ENCODE data around the gene TIAM2. TPM values are rescaled to one million over a fixed set of nuclear protein-coding genes. Genes with fewer than 3 reads are reported as not detected.

The TIAM2 gene
- total RNA-seq, 2 experiments from 2014 or later = 5.4 to 6.2 TPM

DNA sequence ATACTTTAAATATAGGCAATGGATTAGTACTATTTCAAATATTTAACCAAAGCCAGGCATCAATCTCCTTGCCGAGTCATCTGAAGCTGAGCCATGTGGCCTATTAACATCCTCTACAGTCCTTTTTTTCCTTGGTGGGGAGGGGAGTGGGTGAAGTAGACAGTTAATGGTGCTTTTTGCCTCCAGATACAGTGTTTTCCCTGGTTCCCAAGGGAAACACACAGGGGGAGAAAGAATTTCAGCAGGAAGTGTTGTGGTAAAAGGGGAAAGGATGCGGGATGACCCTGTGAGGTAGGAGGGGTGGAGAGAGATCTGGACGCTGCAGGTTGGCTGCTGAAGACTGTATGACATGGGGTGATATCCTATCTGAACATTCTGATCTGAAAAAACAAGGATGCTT lies 278.3 kb downstream of the TIAM2 start:
- no peaks in the 10 kb centered on the region for H3K4me1 ChIP-seq (ENCODE audit: insufficient read depth, low read length, poor library complexity, severe bottlenecking)
- H3K4me2 ChIP-seq (ENCODE audit: low read length) = no peak overlapping the region
- H3K27ac ChIP-seq (ENCODE audit: low read depth, low read length, poor library complexity, severe bottlenecking) = no peak overlapping the region
- BruUV-seq (replicated peaks) = no TSS peak
- no peak overlapping the region for H3K4me3 ChIP-seq (ENCODE audit: low read depth, low read length, poor library complexity, severe bottlenecking)
- POLR2A ChIA-PET = interaction anchor here (0.9 to 1.3 kb wide), 2 partner anchors 15 to 18 kb away, joined by 3 read pairs; no protein-coding TSS in a partner anchor
- no peaks in the 10 kb centered on the region for H4K20me1 ChIP-seq (ENCODE audit: insufficient read depth, low read length)
- peaks cover 83% of the 10 kb centered on the region for H3K36me3 ChIP-seq (ENCODE audit: insufficient read depth, low read length)
- no peak overlapping the region for H2AFZ ChIP-seq (ENCODE audit: low read length)
- intact Hi-C loops (cut with micrococcal nuclease; ENCODE audit: unreplicated experiment) = no loop called here
- no peak for DNase-seq (ENCODE audit: low spot score)
- no peaks in the 10 kb centered on the region for H3K9me3 ChIP-seq (ENCODE audit: low read length)
- no peaks in the 10 kb centered on the region for H3K79me2 ChIP-seq (ENCODE audit: insufficient read depth, low read depth, low read length)
- no peaks in the 10 kb centered on the region for H3K9me2 ChIP-seq (ENCODE audit: insufficient read depth, low read length)
- CTCF ChIA-PET (ENCODE audit: unreplicated experiment) = no interaction called here
- TF ChIP-seq, protein P1, sequence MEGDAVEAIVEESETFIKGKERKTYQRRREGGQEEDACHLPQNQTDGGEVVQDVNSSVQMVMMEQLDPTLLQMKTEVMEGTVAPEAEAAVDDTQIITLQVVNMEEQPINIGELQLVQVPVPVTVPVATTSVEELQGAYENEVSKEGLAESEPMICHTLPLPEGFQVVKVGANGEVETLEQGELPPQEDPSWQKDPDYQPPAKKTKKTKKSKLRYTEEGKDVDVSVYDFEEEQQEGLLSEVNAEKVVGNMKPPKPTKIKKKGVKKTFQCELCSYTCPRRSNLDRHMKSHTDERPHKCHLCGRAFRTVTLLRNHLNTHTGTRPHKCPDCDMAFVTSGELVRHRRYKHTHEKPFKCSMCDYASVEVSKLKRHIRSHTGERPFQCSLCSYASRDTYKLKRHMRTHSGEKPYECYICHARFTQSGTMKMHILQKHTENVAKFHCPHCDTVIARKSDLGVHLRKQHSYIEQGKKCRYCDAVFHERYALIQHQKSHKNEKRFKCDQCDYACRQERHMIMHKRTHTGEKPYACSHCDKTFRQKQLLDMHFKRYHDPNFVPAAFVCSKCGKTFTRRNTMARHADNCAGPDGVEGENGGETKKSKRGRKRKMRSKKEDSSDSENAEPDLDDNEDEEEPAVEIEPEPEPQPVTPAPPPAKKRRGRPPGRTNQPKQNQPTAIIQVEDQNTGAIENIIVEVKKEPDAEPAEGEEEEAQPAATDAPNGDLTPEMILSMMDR (conservative IDR thresholded peaks at IDR 0.05; ENCODE audit: low read length) = no peak
- no peak for TF ChIP-seq EZH2phosphoT487 (IDR thresholded peaks at IDR 0.05; ENCODE audit: borderline replicate concordance, low read depth, low read length)

DNA sequence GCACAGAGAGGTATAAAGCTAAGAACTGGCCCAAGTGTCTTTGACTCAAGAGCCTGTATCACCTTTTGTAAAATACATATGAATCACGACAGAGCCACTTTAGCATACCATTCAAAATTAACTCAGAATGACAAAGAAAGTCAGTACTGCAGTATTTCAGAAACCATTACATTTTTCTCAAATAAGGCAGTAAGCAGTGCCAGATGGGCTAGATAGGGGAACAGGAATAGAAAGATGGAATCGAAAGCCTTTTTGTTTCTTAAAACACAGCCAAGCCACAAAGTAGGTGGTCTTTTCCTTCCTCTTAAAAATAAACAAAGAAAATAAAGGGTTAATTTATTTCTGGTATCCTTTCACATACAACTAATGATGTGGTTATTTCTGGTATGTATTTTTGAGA lies 279.0 kb downstream of the TIAM2 start:
- Histone ChIP-seq H3K27ac (ENCODE audit: low read depth, low read length, poor library complexity, severe bottlenecking) (no peak overlapping the region), H3K79me2 (ENCODE audit: insufficient read depth, low read depth, low read length) (no peaks in the 10 kb centered on the region), H3K4me3 (ENCODE audit: low read depth, low read length, poor library complexity, severe bottlenecking) (no peak overlapping the region), H3K9me3 (ENCODE audit: low read length) (no peaks in the 10 kb centered on the region), H4K20me1 (ENCODE audit: insufficient read depth, low read length) (no peaks in the 10 kb centered on the region), H3K9me2 (ENCODE audit: insufficient read depth, low read length) (no peaks in the 10 kb centered on the region), H3K36me3 (ENCODE audit: insufficient read depth, low read length) (peaks cover 90% of the 10 kb centered on the region), H3K4me2 (ENCODE audit: low read length) (no peak overlapping the region), H3K4me1 (ENCODE audit: insufficient read depth, low read length, poor library complexity, severe bottlenecking) (no peaks in the 10 kb centered on the region), H2AFZ (ENCODE audit: low read length) (no peak overlapping the region)
- POLR2A ChIA-PET = interaction anchor here (1.3 kb wide), 1 partner anchor 14 kb away, joined by 3 read pairs; no protein-coding TSS in a partner anchor
- intact Hi-C loops (cut with micrococcal nuclease; ENCODE audit: unreplicated experiment) = no loop called here
- no peak for TF ChIP-seq EZH2phosphoT487 (IDR thresholded peaks at IDR 0.05; ENCODE audit: borderline replicate concordance, low read depth, low read length)
- TF ChIP-seq, protein P1 (conservative IDR thresholded peaks at IDR 0.05; ENCODE audit: low read length) = no peak
- no peak for DNase-seq (ENCODE audit: low spot score)
- CTCF ChIA-PET (ENCODE audit: unreplicated experiment) = no interaction called here
- BruUV-seq (replicated peaks) = no TSS peak

DNA sequence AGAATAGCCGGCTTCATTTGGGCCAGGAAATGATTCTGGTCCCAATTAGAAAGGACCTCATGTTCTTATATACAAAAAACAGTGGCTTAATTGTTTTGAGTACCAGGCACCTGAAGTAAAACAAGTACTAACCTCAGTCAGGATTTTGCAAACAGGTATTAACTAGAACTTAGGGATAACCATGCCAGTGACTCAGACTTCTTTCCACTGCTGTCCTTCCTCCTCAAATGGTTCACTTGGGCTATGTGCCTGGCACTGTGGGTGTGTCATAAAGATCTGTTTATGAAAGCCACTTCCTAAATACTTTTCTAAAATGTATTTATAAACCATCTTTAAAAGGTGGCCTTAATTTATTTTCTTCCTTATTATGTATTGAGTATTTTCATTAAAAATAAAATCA lies 279.4 kb downstream of the TIAM2 start:
- no TSS peak for BruUV-seq (replicated peaks)
- intact Hi-C loops (cut with micrococcal nuclease; ENCODE audit: unreplicated experiment) = no loop called here
- Histone ChIP-seq H3K79me2 (ENCODE audit: insufficient read depth, low read depth, low read length) (no peaks in the 10 kb centered on the region), H3K4me1 (ENCODE audit: insufficient read depth, low read length, poor library complexity, severe bottlenecking) (no peaks in the 10 kb centered on the region), H3K4me3 (ENCODE audit: low read depth, low read length, poor library complexity, severe bottlenecking) (no peak overlapping the region), H3K4me2 (ENCODE audit: low read length) (no peak overlapping the region), H3K36me3 (ENCODE audit: insufficient read depth, low read length) (peaks cover 92% of the 10 kb centered on the region), H3K9me3 (ENCODE audit: low read length) (no peaks in the 10 kb centered on the region), H3K9me2 (ENCODE audit: insufficient read depth, low read length) (no peaks in the 10 kb centered on the region), H4K20me1 (ENCODE audit: insufficient read depth, low read length) (no peaks in the 10 kb centered on the region), H3K27ac (ENCODE audit: low read depth, low read length, poor library complexity, severe bottlenecking) (no peak overlapping the region), H2AFZ (ENCODE audit: low read length) (no peak overlapping the region)
- no peak for DNase-seq (ENCODE audit: low spot score)
- ChIA-PET POLR2A (no interaction called here), CTCF (ENCODE audit: unreplicated experiment) (no interaction called here)
- TF ChIP-seq, protein P1 (conservative IDR thresholded peaks at IDR 0.05; ENCODE audit: low read length) = no peak
- no peak for TF ChIP-seq EZH2phosphoT487 (IDR thresholded peaks at IDR 0.05; ENCODE audit: borderline replicate concordance, low read depth, low read length)
